Measurements from ENCODE around the gene NCKIPSD.

Gene NCKIPSD

GRCh38 chr3:48696601-48697000 is 10.9 kb upstream of the NCKIPSD start:
- TF ChIP-seq CTCF (IDR thresholded peaks at IDR 0.05; ENCODE audit: insufficient read depth, low read length, missing control alignments) = no peak
- POLR2A ChIA-PET = no interaction called here
- H3K4me3 ChIP-seq (ENCODE audit: low read depth, low read length) = no peak overlapping the region
- DNase-seq (ENCODE audit: low read depth, low spot score) = no peak
- CTCF ChIA-PET = interaction anchor here (1.2 to 1.7 kb wide), 3 partner anchors 8 to 46 kb away, joined by 4 to 5 read pairs (median 4); partner anchors contain the start of gene NCKIPSD

- no peak for TF ChIP-seq CTCF (IDR thresholded peaks at IDR 0.05; ENCODE audit: insufficient read depth, low read length, missing control alignments)
- no peak for DNase-seq (ENCODE audit: low read depth, low spot score)
- no peak overlapping the region for H3K4me3 ChIP-seq (ENCODE audit: low read depth, low read length)
- ChIA-PET POLR2A (no interaction called here), CTCF (interaction anchor here (1.0 to 1.7 kb wide), 4 partner anchors 10 to 62 kb away, joined by 3 to 7 read pairs (median 4); partner anchors contain the start of gene NCKIPSD)
Measured at GRCh38 chr3:48696156-48696555, 10.4 kb upstream of the NCKIPSD start.

- DNase-seq (ENCODE audit: low read depth, low spot score) = no peak
- H3K4me3 ChIP-seq (ENCODE audit: low read depth, low read length) = peak overlapping the region; percentile 26
- POLR2A ChIA-PET = interaction anchor here (0.6 kb wide), 2 partner anchors 9 to 28 kb away, joined by 3 read pairs; no protein-coding TSS in a partner anchor
Measured at GRCh38 chr3:48695393-48695753, 9.7 kb upstream of the NCKIPSD start.

GRCh38 chr3:48694610-48695392 is 9.1 kb upstream of the NCKIPSD start:
- ChIA-PET POLR2A (interaction anchor here (0.6 kb wide), 1 partner anchor 29 kb away, joined by 3 read pairs; no protein-coding TSS in a partner anchor), CTCF (interaction anchor here (0.7 to 1.7 kb wide), 6 partner anchors 8 to 259 kb away, joined by 3 to 7 read pairs (median 4); partner anchors contain the start of genes CELSR3, NCKIPSD and UQCRC1)
- peak overlapping the region; percentile 26 for H3K4me3 ChIP-seq (ENCODE audit: low read depth, low read length)
- DNase-seq (ENCODE audit: low read depth, low spot score) = no peak
- TF ChIP-seq CTCF (IDR thresholded peaks at IDR 0.05; ENCODE audit: insufficient read depth, low read length, missing control alignments) = no peak

More at GRCh38 chr3:48695393-48695753, 9.7 kb upstream of the NCKIPSD start:
- CTCF ChIA-PET = interaction anchor here (0.7 to 1.7 kb wide), 6 partner anchors 9 to 86 kb away, joined by 3 to 7 read pairs (median 4); partner anchors contain the start of genes CELSR3, NCKIPSD and UQCRC1
- no peak for TF ChIP-seq CTCF (IDR thresholded peaks at IDR 0.05; ENCODE audit: insufficient read depth, low read length, missing control alignments)

GRCh38 chr3:48693826-48694225 is 8.1 kb upstream of the NCKIPSD start:
- ChIA-PET POLR2A (no interaction called here), CTCF (interaction anchor here (0.8 to 1.9 kb wide), 5 partner anchors 10 to 258 kb away, joined by 3 to 9 read pairs (median 3); partner anchors contain the start of genes CCDC51 and TMA7)
- no peak for TF ChIP-seq CTCF (IDR thresholded peaks at IDR 0.05; ENCODE audit: insufficient read depth, low read length, missing control alignments)
- no peak for DNase-seq (ENCODE audit: low read depth, low spot score)
- no peak overlapping the region for H3K4me3 ChIP-seq (ENCODE audit: low read depth, low read length)

- ChIA-PET CTCF (interaction anchor here (1.1 to 1.9 kb wide), 7 partner anchors 9 to 690 kb away, joined by 3 to 9 read pairs (median 4); partner anchors contain the start of genes CCDC51, SLC26A6 and TMA7), POLR2A (no interaction called here)
- no peak for DNase-seq (ENCODE audit: low read depth, low spot score)
- TF ChIP-seq CTCF (IDR thresholded peaks at IDR 0.05; ENCODE audit: insufficient read depth, low read length, missing control alignments) = no peak
- H3K4me3 ChIP-seq (ENCODE audit: low read depth, low read length) = no peak overlapping the region
Measured at GRCh38 chr3:48692551-48692950, 6.8 kb upstream of the NCKIPSD start.
